Measurements from ENCODE around the gene PSMB9.
"Not testable (repeated sequence)": the region's sequence is repeated elsewhere in the genome, so short reads cannot be mapped to it uniquely, and the experiment has no call there.

The PSMB9 gene

DNA sequence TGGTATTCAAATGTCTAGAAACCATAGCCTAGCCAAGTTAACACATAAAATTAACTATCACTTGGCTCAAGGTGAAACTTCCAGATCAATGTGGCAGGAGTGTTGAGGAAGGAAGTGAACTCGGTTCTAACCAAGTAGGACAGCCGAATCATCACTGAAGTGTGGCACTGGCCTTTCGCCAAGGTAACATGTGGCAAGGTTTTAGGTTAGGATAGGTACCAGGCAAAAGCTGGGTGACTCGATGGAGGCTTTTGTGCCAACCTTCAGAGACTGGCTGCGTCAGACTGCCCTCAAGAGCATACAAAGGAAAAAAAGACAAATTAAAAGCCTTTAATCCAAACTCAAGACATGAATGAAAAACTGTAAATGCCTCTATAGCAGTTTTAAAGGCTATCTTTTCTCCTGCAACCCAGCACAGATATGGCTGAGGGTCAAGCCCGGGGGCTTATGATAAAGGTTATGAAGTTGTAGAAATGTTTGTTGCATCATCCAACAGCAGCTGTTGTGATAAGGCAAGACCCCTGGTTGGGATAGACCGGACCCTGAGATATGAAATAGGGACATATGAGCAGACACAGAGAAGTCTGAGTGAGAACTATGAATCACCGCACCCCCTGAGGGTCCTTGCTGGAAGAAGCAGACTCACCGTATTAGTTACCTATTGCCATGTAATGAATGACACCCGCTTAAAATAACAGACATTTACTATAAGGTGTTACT, 11.9 kb downstream of the PSMB9 start:
- DNase-seq: no peak

DNA sequence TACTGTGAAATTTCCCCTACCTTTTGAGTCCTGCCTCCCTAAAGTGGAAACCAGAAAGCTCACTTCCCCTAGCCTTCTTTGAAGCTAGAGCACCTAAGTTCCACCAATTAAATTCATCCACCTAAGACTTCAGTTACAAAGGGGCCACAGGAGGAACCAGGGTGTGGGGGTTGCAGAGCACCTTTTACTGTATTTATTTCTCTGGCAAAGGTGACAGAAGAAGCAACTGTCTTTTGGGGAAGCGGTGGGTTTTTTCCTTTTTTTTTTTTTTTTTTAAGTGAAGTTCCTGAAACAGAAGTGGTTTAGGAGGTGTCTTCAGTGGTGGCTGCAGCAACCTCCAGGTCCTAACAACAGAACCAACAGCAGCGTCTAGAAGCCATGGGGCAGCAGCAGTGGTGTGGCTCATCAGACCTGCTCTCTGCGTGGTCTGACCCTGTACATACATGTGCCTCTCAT, 13.1 kb downstream of the PSMB9 start:
- no peak for DNase-seq

DNA sequence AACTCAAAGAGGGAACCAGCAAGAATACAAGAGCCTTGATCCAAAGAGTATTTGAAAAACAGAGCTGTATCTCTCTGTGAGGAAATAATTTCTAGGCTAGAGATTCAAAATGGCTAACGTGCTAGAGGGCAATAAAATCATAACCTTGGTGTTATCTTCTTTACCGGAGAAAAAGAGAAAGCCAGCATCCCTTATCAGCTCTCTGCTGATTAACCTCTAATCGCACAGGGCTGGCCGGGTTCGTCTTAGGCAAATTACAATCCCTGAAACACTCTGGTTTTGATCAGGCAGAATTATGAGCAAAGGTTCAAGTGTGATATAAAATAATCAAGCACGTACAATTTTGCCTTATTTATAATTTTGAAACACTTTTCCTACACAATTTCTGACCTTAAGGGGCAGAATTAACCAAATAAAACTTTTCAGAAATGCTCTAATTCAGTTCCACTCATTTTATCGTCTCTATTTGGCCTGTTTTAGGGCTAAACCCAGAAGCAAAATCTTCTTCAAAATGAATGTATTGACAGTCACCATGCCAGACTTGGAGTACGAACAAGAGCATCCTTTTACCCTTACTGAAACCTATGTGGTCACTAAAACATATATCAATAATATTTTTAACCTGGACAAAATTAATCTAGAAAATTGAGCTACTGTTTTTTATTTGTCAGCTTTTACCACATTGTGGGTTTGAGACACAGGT, 13.7 kb downstream of the PSMB9 start:
- no peak for DNase-seq

DNA sequence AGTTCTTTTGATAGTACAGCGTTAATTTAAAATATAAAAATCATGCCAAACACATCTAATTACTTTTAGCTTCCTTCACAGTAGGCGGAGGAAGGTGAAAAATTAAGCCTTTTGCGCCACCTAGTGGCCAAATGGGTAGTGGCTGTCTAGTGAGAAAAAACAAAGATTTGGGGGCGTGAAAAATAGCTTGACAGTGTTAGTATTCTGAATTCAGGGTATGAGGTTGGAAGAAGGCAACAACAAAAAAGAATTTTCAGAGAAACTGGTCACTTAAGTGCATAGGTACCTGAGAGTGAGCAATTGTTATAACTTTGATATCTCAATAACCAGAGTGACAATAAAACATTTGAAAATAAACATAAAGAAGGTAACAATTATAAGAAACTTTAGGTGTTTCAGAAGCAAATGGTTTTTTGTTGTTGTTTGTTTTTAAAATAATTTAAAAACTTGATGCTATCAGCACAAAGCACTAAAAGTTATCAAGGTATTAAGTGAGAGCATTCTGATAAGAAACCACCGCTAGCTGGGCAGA, 14.3 kb downstream of the PSMB9 start:
- DNase-seq: peak; percentile 79

DNA sequence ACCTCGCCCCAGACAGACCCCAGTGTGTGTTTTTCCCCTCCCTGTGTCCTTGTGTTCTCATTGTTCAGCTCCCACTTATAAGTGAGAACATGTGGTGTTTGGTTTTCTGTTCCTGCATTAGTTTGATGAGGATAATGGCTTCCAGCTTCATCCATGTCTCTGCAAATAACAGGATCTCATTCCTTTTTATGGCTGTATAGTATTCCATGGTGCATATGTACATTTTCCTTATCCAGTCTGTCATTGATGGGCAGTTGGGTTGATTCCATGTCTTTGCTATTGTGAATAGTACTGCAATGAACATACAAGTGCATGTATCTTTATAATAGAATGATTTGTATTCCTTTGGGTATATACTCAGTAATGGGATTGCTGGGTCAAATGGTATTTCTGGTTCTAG, 20.0 kb downstream of the PSMB9 start:
- DNase-seq: not testable (repeated sequence)

DNA sequence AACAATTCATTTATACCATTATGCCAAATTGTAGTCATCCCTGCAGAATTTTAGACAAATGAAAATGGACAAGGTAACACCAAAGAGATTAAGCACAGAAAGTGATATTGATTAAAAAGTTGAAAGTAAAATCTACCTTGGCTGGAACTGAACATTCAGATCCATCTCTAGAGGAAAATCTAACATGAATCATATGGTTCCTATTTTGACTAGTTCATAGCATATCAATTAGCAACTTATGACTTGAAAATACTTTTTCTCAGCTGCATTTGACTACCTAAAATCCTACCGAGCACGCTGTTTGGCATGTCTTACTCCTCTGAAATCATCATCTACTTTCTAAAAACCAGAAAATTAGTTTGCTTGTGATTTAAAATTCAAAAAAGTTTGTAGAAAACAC, 22.6 kb downstream of the PSMB9 start:
- DNase-seq: no peak

DNA sequence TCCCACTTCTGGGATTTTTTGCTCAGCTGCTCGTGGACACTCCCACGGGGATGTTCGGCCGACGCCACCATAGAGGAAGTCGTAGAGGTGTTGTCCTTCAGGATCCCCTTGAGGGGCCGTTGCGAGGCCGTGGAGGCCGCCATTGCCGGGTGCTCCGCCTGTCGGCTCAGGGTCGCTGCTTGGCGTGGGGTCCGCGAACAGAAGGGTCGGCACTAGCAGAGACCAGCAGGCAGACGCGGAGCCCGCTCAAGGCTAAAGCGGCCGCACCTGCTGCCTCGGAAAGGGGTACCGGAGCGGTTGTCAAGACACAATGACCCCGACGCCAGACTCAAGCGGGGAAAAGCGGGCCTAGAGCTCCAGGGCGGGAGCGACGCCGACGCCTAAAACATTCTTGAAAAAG, 25.7 kb downstream of the PSMB9 start:
- no peak for DNase-seq

DNA sequence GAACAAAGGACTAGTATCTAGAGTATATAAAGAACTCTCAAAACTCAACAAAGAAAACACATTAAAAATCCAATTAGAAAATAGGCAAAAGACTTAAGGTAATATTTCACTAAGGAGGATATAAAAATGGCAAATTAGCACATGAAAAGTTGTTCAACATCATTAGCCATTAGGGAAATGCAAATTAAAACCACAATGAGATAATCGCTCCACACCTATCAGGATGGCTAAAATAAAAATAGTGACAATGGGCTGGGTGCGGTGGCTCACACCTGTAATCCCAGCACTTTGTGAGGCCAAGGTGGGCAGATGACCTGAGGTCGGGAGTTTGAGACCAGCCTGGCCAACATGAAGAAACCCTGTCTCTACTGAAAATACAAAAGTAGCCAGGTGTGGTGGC, 27.0 kb downstream of the PSMB9 start:
- DNase-seq: not testable (repeated sequence)

DNA sequence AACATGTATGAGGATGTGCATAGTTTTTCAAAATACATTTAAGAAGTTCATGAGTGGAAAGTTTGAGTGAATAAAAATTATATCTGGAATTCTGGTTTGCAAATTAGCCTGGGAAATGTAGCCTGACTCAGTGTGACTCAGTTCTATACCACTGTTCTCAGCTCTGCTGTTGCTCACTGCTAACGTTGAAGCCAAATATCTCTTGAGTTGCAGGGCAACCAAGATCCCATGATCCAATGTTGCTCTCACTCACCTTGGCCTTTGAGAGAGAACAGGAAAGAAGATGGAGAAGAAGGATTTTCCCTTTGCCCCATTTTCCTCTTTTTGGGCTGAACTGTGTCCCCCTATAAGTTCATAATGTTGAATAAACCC, 28.9 kb downstream of the PSMB9 start:
- no peak for DNase-seq

DNA sequence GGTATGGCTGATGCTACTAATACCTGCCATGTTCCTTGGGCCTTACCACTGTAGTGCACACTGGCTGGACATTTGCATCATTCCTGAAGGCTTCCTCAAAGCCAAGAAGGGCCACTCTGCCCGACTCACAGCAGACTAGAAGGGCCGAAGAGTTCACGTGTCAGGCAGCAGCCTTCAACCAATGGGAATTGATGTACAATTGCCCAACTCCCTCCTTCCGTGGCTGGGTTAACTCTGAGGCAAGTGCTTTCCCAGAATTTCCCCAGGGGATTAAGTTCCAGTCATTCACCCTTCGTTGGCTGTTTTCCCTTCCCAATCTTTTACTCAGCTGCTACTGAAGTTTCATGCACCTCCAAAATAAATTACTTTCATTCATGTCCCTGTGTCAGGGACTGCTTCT, 29.8 kb downstream of the PSMB9 start:
- no peak for DNase-seq

DNA sequence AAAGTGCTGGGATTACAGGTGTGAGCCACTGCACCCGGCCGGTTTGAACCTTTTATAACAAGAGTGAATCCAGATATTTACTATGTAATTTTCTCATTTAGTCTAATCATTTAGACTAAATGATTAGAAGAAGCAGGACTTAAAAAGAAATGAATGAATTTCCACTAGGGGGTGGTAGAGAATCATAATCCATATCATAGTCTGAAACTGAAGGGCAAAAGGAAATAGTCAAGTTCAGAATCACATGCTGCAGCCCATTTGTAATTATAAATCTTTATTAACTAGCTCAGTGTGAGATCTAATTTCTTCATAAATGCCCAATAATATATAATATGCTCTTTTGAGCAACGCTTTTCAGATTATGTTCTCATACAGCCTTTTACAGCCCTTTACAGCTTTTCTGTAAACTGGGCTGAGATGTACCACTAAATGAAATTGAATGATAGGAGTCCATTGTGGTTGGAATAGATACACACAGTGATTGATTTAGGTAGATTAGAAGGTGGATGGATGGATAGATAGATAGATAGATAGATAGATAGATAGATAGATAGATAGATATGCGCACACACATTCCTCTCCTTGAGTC, 31.8 kb downstream of the PSMB9 start:
- DNase-seq: peak; percentile 70

DNA sequence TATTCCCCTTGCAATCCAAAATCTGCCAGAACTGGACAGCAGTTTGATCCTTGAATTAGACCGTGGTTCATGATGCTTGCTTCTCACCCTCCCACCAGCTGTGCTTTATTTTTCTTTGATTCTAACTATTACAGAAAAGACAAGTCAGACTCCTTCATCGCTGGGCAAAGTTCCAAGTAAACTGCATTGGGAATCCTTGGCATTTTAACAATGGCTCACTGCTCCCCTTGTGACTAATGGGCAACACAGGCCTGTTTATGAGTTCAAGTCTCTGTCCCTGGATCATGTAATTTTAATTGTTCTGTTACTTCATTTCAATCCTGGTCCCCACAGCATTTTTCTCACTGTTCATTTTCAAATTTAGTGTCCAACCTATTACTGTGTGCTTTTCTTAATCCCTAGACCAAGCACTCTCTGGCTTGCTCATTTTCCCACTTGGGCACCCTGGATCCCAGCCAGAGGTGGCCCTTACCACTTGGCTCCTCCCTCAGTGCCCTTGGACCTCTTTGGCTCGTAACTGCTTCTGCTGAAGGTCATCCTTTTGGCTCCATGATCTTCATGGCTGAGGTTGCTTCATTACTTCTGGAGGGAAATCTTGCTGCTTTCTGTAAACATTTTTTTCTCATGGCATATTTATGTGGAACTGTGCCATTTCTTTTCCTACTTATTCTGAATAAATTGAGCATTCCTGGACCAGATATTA, 32.8 kb downstream of the PSMB9 start:
- no peak for DNase-seq

DNA sequence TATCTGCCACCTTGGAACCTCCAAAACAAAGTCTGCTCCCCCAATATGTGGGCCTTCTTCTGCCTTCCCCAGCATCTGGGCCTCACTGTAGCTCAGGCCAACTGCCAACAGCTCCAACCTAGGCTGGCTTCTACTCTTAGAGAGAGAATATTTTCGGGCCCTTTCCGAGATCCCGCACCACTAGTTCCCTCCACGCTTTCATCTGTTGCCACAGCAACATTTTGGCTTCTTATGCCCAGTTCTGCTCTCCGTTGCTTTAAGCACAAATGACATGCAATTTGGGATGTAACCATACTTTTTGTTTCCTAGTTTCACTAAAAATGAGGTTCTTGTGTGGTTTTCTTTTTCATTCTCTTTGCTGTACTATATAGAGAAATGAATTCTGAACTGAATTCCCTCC, 33.6 kb downstream of the PSMB9 start:
- no peak for DNase-seq

DNA sequence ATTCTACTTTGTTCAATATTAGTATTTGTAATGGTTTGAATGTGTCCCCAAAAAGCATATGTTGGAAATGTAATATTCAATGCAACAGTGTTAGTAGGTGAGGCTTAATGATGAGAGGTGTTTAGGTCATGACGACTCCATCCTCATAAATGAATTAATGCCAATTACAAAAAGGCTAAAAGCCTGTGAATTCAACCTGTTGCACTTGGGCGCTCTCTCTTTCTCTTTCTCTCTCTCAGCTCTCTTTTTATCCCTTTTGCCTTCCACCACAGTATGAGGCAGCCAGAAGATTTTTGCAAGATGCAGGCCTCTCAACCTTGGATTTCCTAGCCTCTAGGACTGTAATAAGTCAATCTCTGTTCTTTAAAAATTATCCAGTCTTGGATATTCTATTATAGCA, 34.6 kb downstream of the PSMB9 start:
- DNase-seq: no peak

DNA sequence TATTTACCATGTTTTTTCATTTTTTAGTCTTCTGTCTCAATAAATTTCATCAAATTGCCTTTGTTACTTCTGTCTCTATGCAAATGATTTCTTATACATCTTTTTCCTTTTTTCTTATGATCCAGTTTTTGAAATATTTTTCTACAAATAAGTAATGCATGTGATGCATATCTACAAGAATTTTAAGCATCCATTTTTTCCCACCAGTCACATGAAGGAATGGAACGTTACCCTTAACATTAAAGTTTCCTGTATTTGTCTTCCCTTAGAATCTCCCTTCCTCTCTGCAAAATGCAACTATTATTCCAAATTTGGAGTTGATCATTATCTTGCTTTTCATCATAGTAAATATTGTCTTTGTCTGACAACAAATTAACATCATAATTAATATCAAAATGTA, 35.5 kb downstream of the PSMB9 start:
- no peak for DNase-seq

DNA sequence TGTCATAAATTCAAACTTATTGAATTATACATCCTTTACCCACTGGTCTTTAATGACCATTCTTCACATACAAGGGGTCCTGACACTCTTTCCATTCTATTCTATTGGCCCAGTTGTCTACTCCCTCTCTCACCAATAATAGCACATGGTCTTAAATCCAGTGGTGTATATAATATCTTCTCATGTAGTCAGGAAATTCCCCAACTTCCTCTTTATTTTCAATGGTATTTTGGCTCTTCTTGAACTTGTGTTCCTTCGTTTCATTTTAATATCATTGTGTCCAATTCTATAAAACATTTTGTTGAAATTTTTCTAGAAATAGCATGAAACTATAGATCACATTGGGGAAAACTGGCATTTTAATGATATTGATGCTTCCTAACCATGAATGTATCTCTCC, 36.8 kb downstream of the PSMB9 start:
- DNase-seq: no peak

DNA sequence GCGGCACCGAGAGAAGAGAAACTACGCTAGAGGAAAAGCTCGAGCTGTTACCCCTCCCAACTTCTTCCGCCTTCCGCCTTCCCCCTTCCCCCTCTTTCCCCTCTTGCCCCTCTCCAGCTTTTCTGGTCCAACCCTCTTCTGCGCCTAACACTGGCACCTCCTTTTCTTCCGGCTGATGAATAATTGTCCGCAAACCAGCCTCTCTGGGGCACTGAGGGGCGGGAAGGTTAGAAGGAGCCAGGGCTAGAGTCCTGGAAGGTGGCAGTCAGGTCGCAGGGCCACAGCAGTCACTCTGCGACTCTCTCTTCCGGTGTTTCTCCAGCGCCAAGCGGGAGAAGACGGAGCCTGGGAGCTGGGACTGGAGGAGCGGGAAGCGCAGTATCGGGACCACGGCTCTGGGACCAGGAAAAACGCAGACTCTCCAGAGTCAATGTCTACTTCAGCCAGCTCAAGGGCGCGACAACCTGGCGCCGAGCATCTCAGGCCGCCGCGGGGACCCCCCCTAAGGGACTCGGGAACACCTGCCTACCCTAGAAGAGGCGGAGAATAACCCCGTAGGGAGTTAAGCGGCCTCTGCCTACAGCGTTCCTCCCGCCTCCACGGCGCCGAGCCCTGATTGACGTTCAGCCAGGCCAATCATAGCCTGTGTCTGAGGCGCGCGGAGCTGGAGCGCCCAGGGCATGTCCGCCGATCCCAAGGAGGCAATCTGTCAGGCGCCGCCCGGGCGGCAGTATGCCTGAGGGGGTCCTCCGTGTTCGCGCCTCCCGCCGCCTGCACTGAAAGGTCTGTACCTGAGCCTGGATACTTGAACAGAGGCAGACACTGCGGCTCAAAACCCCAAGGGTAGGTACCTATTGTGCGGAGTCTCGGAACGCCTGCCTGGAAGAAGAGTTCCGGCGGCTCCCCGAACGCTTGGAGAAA, 40.4 kb downstream of the PSMB9 start:
- DNase-seq: peak; percentile 91

DNA sequence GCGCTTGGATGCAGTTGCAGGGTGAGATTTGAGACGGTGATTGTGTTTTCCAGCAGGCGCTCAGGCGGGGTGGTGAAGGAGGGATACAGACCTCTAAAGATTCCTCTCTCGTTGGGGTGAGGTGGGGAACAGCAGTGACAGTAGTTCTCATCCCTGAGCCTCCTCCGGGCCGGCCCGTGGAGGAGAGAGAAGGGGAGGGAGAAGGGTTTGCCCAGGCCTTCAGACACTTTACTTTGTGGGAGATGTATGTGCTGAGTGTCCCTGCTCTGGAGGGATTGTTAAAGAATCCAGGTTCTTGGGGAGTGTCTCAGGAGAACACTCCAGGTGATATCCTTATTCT, 41.0 kb downstream of the PSMB9 start:
- no peak for DNase-seq

DNA sequence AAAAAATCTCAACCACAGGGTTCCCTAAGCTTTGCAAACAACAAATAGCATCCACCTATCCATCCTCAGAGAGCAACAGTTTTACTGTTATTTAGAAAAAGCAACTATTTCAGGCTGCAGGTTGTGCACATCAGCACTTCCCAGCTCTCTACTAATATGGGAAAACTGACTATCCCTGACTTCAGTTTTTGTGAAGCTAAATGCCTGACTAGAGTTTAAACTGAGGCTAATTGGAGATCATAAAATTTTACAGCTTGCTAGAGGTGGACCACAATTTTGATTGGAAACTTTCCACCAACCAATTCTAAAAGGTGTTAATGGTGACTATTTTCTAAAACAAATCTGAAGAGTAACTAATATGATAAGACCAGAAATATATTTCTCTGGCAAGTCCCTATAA, 50.0 kb downstream of the PSMB9 start:
- DNase-seq: no peak

DNA sequence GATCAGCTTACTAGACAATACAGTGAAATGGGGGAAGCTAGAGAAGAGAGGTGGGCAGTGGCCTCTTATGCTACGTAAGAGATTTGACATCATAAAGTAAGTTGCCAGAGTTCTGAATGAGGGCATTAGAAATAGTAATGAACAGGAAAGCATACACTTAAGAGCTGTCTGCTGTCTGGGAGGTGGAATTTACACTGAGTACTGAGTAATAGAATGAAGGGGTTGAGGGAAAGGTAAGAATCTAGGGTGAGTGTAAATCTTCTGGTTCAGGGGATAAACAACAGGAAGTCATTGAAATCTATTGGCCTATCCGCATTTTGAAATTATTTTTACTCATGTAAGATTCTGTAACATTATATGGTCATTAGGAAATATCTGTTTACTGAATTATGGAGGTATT, 51.1 kb downstream of the PSMB9 start:
- no peak for DNase-seq

DNA sequence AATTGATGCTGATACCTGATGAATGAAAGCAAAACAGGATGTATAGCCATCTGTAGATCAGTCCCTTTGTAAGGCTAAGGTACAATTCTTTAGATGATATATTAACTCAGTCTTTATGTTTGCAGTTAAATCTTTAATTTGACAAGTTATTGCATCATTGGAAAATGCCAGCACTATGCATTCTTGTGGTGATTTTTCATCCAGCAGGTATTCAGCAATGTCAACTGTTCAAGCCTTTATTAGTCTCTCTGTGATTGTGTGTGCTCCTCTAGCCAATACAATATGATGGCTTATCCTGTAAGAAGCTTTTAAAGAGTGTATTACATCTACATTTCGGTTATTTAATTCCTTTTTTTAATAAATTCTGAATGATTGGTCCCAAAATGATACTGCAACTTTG, 52.5 kb downstream of the PSMB9 start:
- DNase-seq: no peak

DNA sequence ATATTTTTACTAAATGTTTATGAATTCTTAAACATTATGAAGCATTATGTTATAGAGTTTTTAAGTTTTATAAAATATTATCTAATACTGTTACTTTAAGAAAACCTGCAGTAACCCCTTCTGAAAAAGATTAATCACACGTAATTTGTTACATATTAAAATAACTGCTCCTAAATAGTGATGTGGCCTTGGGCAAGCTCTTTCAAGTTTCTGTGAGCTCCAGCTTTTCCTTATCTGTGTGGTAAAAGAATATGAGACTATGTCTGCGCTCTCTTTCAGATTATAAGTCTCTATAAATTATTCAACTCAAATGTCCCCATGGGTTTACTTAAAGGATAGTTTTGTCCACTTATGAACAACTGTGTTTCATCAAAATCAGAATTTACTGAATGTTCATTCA, 54.9 kb downstream of the PSMB9 start:
- DNase-seq: no peak
